ENCODE measurements around the gene ANO7. TPM values are rescaled to one million over a fixed set of nuclear protein-coding genes. Genes with fewer than 3 reads are reported as not detected.

The ANO7 gene
- total RNA-seq, 1 experiment from 2014 or later = 7.7 TPM

DNA sequence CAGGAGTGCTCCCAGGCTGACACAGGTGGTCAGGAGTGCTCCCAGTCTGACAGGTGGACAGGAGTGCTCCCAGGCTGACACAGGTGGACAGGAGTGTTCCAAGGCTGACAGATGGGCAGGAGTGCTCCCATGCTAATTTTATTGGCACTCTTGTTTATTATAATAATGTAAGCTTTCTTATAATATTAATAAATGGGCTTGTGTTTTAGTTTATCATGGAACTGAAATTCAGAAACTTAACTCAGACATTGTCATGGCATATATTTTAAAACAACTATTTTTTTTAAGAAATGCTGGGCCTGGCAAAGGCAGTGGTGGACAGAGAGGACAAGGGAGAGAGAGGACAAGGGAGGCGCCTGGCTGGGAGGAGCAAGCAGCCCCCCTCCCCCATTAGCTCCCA is 18.7 kb downstream of the ANO7 start:
- Mint-ChIP-seq H3K4me1 (ENCODE audit: low read depth, unreplicated experiment) (no peaks in the 10 kb centered on the region), H3K9me3 (ENCODE audit: low read depth, unreplicated experiment) (no peaks in the 10 kb centered on the region), H3K27ac (ENCODE audit: unreplicated experiment) (no peak overlapping the region), H3K36me3 (ENCODE audit: insufficient read depth, unreplicated experiment) (no peaks in the 10 kb centered on the region), H3K27me3 (ENCODE audit: unreplicated experiment) (peaks cover 46% of the 10 kb centered on the region), H3K4me3 (ENCODE audit: low read depth, unreplicated experiment) (no peak overlapping the region)
- intact Hi-C loops (cut with micrococcal nuclease; ENCODE audit: unreplicated experiment) = no loop called here
- TF ChIP-seq, protein P1, sequence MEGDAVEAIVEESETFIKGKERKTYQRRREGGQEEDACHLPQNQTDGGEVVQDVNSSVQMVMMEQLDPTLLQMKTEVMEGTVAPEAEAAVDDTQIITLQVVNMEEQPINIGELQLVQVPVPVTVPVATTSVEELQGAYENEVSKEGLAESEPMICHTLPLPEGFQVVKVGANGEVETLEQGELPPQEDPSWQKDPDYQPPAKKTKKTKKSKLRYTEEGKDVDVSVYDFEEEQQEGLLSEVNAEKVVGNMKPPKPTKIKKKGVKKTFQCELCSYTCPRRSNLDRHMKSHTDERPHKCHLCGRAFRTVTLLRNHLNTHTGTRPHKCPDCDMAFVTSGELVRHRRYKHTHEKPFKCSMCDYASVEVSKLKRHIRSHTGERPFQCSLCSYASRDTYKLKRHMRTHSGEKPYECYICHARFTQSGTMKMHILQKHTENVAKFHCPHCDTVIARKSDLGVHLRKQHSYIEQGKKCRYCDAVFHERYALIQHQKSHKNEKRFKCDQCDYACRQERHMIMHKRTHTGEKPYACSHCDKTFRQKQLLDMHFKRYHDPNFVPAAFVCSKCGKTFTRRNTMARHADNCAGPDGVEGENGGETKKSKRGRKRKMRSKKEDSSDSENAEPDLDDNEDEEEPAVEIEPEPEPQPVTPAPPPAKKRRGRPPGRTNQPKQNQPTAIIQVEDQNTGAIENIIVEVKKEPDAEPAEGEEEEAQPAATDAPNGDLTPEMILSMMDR (IDR thresholded peaks at IDR 0.05; ENCODE audit: unreplicated experiment) = no peak
- no peak for DNase-seq
- CTCF ChIA-PET = no interaction called here
- BruUV-seq (replicated peaks) = no TSS peak

DNA sequence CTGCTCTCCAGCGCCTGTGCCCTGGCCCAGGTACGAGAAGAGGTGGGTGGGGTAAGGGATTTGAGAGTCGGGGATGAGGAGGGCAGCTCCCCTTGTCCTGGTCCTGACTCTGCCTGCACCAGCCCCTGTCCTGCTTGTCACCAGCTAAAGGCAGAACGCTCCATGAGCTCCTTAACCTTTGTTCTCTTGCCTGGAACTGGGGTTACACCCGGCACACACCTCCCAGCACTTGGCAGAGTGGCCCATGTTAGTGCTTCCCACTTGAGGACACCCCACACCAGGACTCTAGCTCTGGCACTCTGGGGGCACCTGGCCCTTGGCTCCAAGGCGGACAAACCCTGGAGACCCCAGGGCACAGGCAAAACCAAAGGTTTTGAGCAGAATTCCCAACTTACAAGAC is 19.2 kb downstream of the ANO7 start:
- Mint-ChIP-seq H3K27me3 (ENCODE audit: unreplicated experiment) (peaks cover 50% of the 10 kb centered on the region), H3K36me3 (ENCODE audit: insufficient read depth, unreplicated experiment) (no peaks in the 10 kb centered on the region), H3K9me3 (ENCODE audit: low read depth, unreplicated experiment) (no peaks in the 10 kb centered on the region), H3K4me3 (ENCODE audit: low read depth, unreplicated experiment) (no peak overlapping the region), H3K27ac (ENCODE audit: unreplicated experiment) (no peak overlapping the region), H3K4me1 (ENCODE audit: low read depth, unreplicated experiment) (no peaks in the 10 kb centered on the region)
- intact Hi-C loops (cut with micrococcal nuclease; ENCODE audit: unreplicated experiment) = no loop called here
- no peak for DNase-seq
- BruUV-seq (replicated peaks) = no TSS peak
- CTCF ChIA-PET = no interaction called here
- TF ChIP-seq, protein P1 (IDR thresholded peaks at IDR 0.05; ENCODE audit: unreplicated experiment) = no peak

DNA sequence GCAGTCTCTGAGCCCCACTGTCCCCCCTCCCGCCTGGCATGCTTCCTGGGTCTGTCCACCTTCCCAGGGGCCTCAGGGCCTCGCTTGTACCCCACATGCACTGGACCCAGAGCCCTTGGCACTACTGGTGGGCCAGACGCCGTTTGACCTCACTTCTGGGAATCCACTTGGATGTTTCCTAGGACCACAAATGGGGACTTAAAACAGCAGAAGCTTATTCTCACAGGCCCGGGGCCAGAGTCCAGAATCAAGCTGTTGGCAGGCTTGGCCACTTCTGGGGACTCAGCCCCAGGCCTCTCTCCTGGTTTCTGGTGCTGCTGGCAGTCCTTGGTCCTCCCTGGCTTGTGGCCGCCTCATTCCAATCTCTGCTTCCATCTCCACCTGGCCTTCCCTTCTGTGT is 19.6 kb downstream of the ANO7 start:
- CTCF ChIA-PET = no interaction called here
- intact Hi-C loops (cut with micrococcal nuclease; ENCODE audit: unreplicated experiment) = no loop called here

DNA sequence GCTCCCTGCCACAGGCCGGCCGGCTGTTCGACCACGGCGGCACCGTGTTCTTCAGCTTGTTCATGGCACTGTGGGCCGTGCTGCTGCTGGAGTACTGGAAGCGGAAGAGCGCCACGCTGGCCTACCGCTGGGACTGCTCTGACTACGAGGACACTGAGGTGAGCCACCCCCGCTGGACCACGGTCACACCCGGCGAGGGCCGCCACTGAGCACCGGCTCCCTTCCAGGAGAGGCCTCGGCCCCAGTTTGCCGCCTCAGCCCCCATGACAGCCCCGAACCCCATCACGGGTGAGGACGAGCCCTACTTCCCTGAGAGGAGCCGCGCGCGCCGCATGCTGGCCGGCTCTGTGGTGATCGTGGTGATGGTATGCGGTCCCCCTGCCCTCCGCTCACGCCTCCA is 20.8 kb downstream of the ANO7 start:
- no peak for DNase-seq
- H3K9me3 Mint-ChIP-seq (ENCODE audit: low read depth, unreplicated experiment) = no peaks in the 10 kb centered on the region
- H3K27me3 Mint-ChIP-seq (ENCODE audit: unreplicated experiment) = peaks cover 67% of the 10 kb centered on the region
- BruUV-seq (replicated peaks) = no TSS peak
- peaks cover 4% of the 10 kb centered on the region for H3K36me3 Mint-ChIP-seq (ENCODE audit: insufficient read depth, unreplicated experiment)
- intact Hi-C loops (cut with micrococcal nuclease; ENCODE audit: unreplicated experiment) = no loop called here
- CTCF ChIA-PET = no interaction called here
- H3K4me1 Mint-ChIP-seq (ENCODE audit: low read depth, unreplicated experiment) = no peaks in the 10 kb centered on the region
- no peak overlapping the region for H3K4me3 Mint-ChIP-seq (ENCODE audit: low read depth, unreplicated experiment)
- H3K27ac Mint-ChIP-seq (ENCODE audit: unreplicated experiment) = no peak overlapping the region
- TF ChIP-seq, protein P1 (IDR thresholded peaks at IDR 0.05; ENCODE audit: unreplicated experiment) = no peak

More for the DNA sequence above, 19.6 kb downstream of the ANO7 start:
- H3K4me1 Mint-ChIP-seq (ENCODE audit: low read depth, unreplicated experiment) = no peaks in the 10 kb centered on the region
- H3K27ac Mint-ChIP-seq (ENCODE audit: unreplicated experiment) = no peak overlapping the region
- no TSS peak for BruUV-seq (replicated peaks)
- no peak overlapping the region for H3K4me3 Mint-ChIP-seq (ENCODE audit: low read depth, unreplicated experiment)
- no peak for DNase-seq
- peaks cover 55% of the 10 kb centered on the region for H3K27me3 Mint-ChIP-seq (ENCODE audit: unreplicated experiment)
- peaks cover 3% of the 10 kb centered on the region for H3K36me3 Mint-ChIP-seq (ENCODE audit: insufficient read depth, unreplicated experiment)
- TF ChIP-seq, protein P1 (IDR thresholded peaks at IDR 0.05; ENCODE audit: unreplicated experiment) = no peak
- H3K9me3 Mint-ChIP-seq (ENCODE audit: low read depth, unreplicated experiment) = no peaks in the 10 kb centered on the region

Measured in Calu3 (cell line).